ENCODE measurements around the gene SELENOS. TPM values are rescaled to one million over a fixed set of nuclear protein-coding genes. Genes with fewer than 3 reads are reported as not detected.

The SELENOS gene
- total and polyA plus RNA-seq, 9 donors = 36.9 to 83.2 (median 43.6) TPM

- H3K4me1 ChIP-seq (ENCODE audit: insufficient read depth) = peaks cover 28% of the 10 kb centered on the region
- no peaks in the 10 kb centered on the region for H3K36me3 ChIP-seq
- no peak overlapping the region for H3K27ac ChIP-seq
- no peaks in the 10 kb centered on the region for H3K27me3 ChIP-seq
- DNase-seq = no peak
- 53 to 67% (median 62%) methylated on average over 3 of the region's 3 CpGs for WGBS, 3 donors
- no peaks in the 10 kb centered on the region for H3K9me3 ChIP-seq
- no peak overlapping the region for H3K4me3 ChIP-seq
- TF ChIP-seq CTCF (IDR thresholded peaks at IDR 0.05) = no peak
- no peak for TF ChIP-seq POLR2A (IDR thresholded peaks at IDR 0.05)
- TF ChIP-seq EP300 (IDR thresholded peaks at IDR 0.05) = no peak
- intact Hi-C loops (cut with DNase I) = loop anchor here in 3 of 4 donors (5.0 to 10.0 kb wide), 4 partner anchors 53 to 113 kb away; no protein-coding TSS in a partner anchor
Measured at GRCh38 chr15:101248274-101248673, 29.0 kb downstream of the SELENOS start.

- Histone ChIP-seq H3K36me3 (no peaks in the 10 kb centered on the region), H3K27me3 (no peaks in the 10 kb centered on the region), H3K4me1 (ENCODE audit: insufficient read depth) (peaks cover 39% of the 10 kb centered on the region), H3K27ac (no peak overlapping the region), H3K4me3 (no peak overlapping the region), H3K9me3 (no peaks in the 10 kb centered on the region)
- no peak for DNase-seq
- TF ChIP-seq CTCF (IDR thresholded peaks at IDR 0.05) = no peak
- TF ChIP-seq POLR2A (IDR thresholded peaks at IDR 0.05) = no peak
- no peak for TF ChIP-seq EP300 (IDR thresholded peaks at IDR 0.05)
- 53 to 66% (median 64%) methylated on average over 10 of the region's 10 CpGs for WGBS, 3 donors
- intact Hi-C loops (cut with DNase I) = loop anchor here in 3 of 4 donors (5.0 to 10.0 kb wide), 4 partner anchors 52 to 112 kb away; no protein-coding TSS in a partner anchor
Measured at GRCh38 chr15:101246824-101247745, 30.2 kb downstream of the SELENOS start.

GRCh38 chr15:101246391-101246790 lies 30.9 kb downstream of the SELENOS start:
- H3K27ac ChIP-seq = no peak overlapping the region
- intact Hi-C loops (cut with DNase I) = loop anchor here in 3 of 4 donors (5.0 to 10.0 kb wide), 4 partner anchors 52 to 112 kb away; no protein-coding TSS in a partner anchor
- H3K27me3 ChIP-seq = no peaks in the 10 kb centered on the region
- H3K36me3 ChIP-seq = no peaks in the 10 kb centered on the region
- DNase-seq = no peak
- WGBS, 3 donors = 24 to 41% (median 34%) methylated on average over 6 of the region's 6 CpGs
- H3K9me3 ChIP-seq = no peaks in the 10 kb centered on the region
- peaks cover 41% of the 10 kb centered on the region for H3K4me1 ChIP-seq (ENCODE audit: insufficient read depth)
- H3K4me3 ChIP-seq = no peak overlapping the region
- TF ChIP-seq EP300 (IDR thresholded peaks at IDR 0.05) = no peak
- no peak for TF ChIP-seq POLR2A (IDR thresholded peaks at IDR 0.05)
- TF ChIP-seq CTCF (IDR thresholded peaks at IDR 0.05) = no peak

- peaks cover 46% of the 10 kb centered on the region for H3K4me1 ChIP-seq (ENCODE audit: insufficient read depth)
- 81 to 94% (median 86%) methylated on average over 14 of the region's 14 CpGs for WGBS, 3 donors
- peak in 1 of 5 donors; percentile 17 for DNase-seq
- H3K4me3 ChIP-seq = no peak overlapping the region
- no peaks in the 10 kb centered on the region for H3K9me3 ChIP-seq
- H3K27ac ChIP-seq = no peak overlapping the region
- intact Hi-C loops (cut with DNase I) = loop anchor here in 3 of 4 donors (5.0 to 10.0 kb wide), 5 partner anchors 48 to 110 kb away; no protein-coding TSS in a partner anchor
- no peak for TF ChIP-seq CTCF (IDR thresholded peaks at IDR 0.05)
- TF ChIP-seq POLR2A (IDR thresholded peaks at IDR 0.05) = no peak
- TF ChIP-seq EP300 (IDR thresholded peaks at IDR 0.05) = no peak
- no peaks in the 10 kb centered on the region for H3K36me3 ChIP-seq
- H3K27me3 ChIP-seq = no peaks in the 10 kb centered on the region
Measured at GRCh38 chr15:101244889-101245668, 32.2 kb downstream of the SELENOS start.
